Keratinocyte (primary cell): ENCODE measurements around the gene AQP11. TPM values are rescaled to one million over a fixed set of nuclear protein-coding genes. Genes with fewer than 3 reads are reported as not detected.

Experiments
- DNase-seq: peaks from one replicate; pipeline ENCODE4 v3.0.0-alpha.2; 2011; ENCODE audit warnings: low read depth, missing footprints, low spot score
- FAIRE-seq: peaks from 2 replicates; lab custom pipeline; 2011; peaks lifted over from hg19 to GRCh38; lab: Jason Lieb, UNC
- H2AFZ ChIP-seq: 2 replicates; pipeline ENCODE4 v1.6.0; 2012; ENCODE audit warnings: low read length, control low read depth, inconsistent platforms; ENCODE audit not compliant: control insufficient read depth
- H3K27ac ChIP-seq: 2 replicates; pipeline ENCODE4 v1.5.1; 2011; ENCODE audit warnings: low read length; ENCODE audit not compliant: control insufficient read depth, insufficient read depth
- H3K27me3 ChIP-seq: 3 replicates; pipeline ENCODE4 v1.6.0; 2011; ENCODE audit warnings: low read length; ENCODE audit not compliant: control insufficient read depth, insufficient read depth; ENCODE audit errors: extremely low read depth
- H3K36me3 ChIP-seq, 2 experiments: 2 replicates in 1 of 2; 3 replicates in 1 of 2; pipeline ENCODE4 v1.5.1; 2011; ENCODE audit warnings: low read length in 2 of 2, mild to moderate bottlenecking in 1 of 2; ENCODE audit not compliant: control insufficient read depth in 2 of 2, insufficient read depth in 2 of 2; ENCODE audit errors: extremely low read depth in 1 of 2
- H3K4me1 ChIP-seq: 3 replicates; pipeline ENCODE4 v1.5.1; 2011; ENCODE audit warnings: low read length; ENCODE audit not compliant: control insufficient read depth, insufficient read depth; ENCODE audit errors: extremely low read depth
- H3K4me2 ChIP-seq: 3 replicates; pipeline ENCODE4 v1.6.0; 2011; ENCODE audit warnings: low read depth, low read length; ENCODE audit not compliant: control insufficient read depth, insufficient read depth; ENCODE audit errors: extremely low read depth
- H3K4me3 ChIP-seq, 3 experiments: fragments of 200-600 bp in 1 of 3; sonication (generic) in 1 of 3; 2 replicates in 2 of 3; 3 replicates in 1 of 3; pipeline ENCODE4 v1.5.1; 2011 to 2016; ENCODE audit warnings: low read length in 3 of 3, mild to moderate bottlenecking in 3 of 3, control low read depth in 2 of 3, inconsistent platforms in 1 of 3, low read depth in 1 of 3, mixed read lengths in 1 of 3, mixed run types in 1 of 3, moderate library complexity in 1 of 3; ENCODE audit not compliant: control insufficient read depth in 2 of 3, insufficient read depth in 2 of 3; ENCODE audit errors: extremely low read depth in 1 of 3
- H3K79me2 ChIP-seq: 2 replicates; pipeline ENCODE4 v1.6.0; 2012; ENCODE audit warnings: low read length; ENCODE audit not compliant: control insufficient read depth, insufficient read depth
- H3K9ac ChIP-seq: 3 replicates; pipeline ENCODE4 v1.6.0; 2011; ENCODE audit warnings: low read length; ENCODE audit not compliant: control insufficient read depth, insufficient read depth; ENCODE audit errors: extremely low read depth
- H3K9me1 ChIP-seq: 3 replicates; pipeline ENCODE4 v1.6.0; 2011; ENCODE audit warnings: low read length; ENCODE audit not compliant: control insufficient read depth, insufficient read depth; ENCODE audit errors: extremely low read depth
- H3K9me3 ChIP-seq: 2 replicates; pipeline ENCODE4 v1.5.1; 2012; ENCODE audit warnings: low read depth, low read length; ENCODE audit not compliant: control insufficient read depth
- H4K20me1 ChIP-seq: 3 replicates; pipeline ENCODE4 v1.6.0; 2011; ENCODE audit warnings: low read length; ENCODE audit not compliant: control insufficient read depth, insufficient read depth; ENCODE audit errors: extremely low read depth
- CTCF ChIP-seq, 3 experiments: IDR thresholded peaks in 1 of 3; conservative IDR thresholded peaks in 1 of 3; optimal IDR thresholded peaks in 1 of 3; 2 replicates in 2 of 3; 3 replicates in 1 of 3; pipeline versions ENCODE3 to v1.5.1; 2011; ENCODE audit warnings: low read length in 3 of 3, mild to moderate bottlenecking in 3 of 3, moderate library complexity in 2 of 3, control low read depth in 1 of 3, inconsistent platforms in 1 of 3; ENCODE audit not compliant: insufficient read depth in 2 of 3; ENCODE audit errors: extremely low read depth in 1 of 3
- EZH2 ChIP-seq: IDR thresholded peaks from one replicate; pipeline ENCODE4 v1.6.1; 2012; ENCODE audit warnings: inconsistent platforms, mild to moderate bottlenecking, low read length, moderate library complexity
- dilution Hi-C: fragments of 300-500 bp; cut with MboI; formaldehyde crosslinking; loops from one replicate; pipeline ENCODE4 v1.7.0; 2020; ENCODE audit warnings: low sequenced_read_pairs; ENCODE audit not compliant: extremely low pct_ligation_motif_present
- polyA plus RNA-seq, 5 experiments: library from polyadenylated mRNA; depleted of rRNA in 3 of 5; stranded (reverse) in 3 of 5; stranded (forward) in 1 of 5; unstranded in 1 of 5; fragments of >200 nt; gene quantifications; 1 replicate in 1 of 5; 2 replicates in 3 of 5; 3 replicates in 1 of 5; pipeline versions ENCODE4 v1.2.1 to v1.2.3, GENCODE V29; 2011 to 2012; ENCODE audit warnings: missing spikeins in 2 of 5, low read depth in 1 of 5, low replicate concordance in 1 of 5

The AQP11 gene
- polyA plus RNA-seq, 1 donor (not counting 4 experiments of a cell fraction or from before 2014, with no cell fraction given), result 0.16 TPM

GRCh38 chr11:77647654-77648305 is 58.0 kb downstream of the AQP11 start:
- H3K4me3 ChIP-seq, result no peak overlapping the region
- H3K4me2 ChIP-seq, result no peak overlapping the region
- no peaks in the 10 kb centered on the region for H3K79me2 ChIP-seq
- no peak for TF ChIP-seq CTCF (optimal IDR thresholded peaks at IDR 0.05 in 1 of 3, IDR thresholded peaks at IDR 0.05 in 1 of 3, conservative IDR thresholded peaks at IDR 0.05 in 1 of 3; ENCODE audit: extremely low read depth in 1 of 3, insufficient read depth in 2 of 3, low read length in 3 of 3)
- no peak overlapping the region for H3K9ac ChIP-seq
- DNase-seq, result no peak
- H4K20me1 ChIP-seq, result no peaks in the 10 kb centered on the region
- no peak overlapping the region for H2AFZ ChIP-seq
- no peaks in the 10 kb centered on the region for H3K27me3 ChIP-seq
- no peak overlapping the region for H3K27ac ChIP-seq
- dilution Hi-C loops, result no loop called here
- peaks cover 10% of the 10 kb centered on the region for H3K4me1 ChIP-seq
- no peaks in the 10 kb centered on the region for H3K9me1 ChIP-seq
- H3K9me3 ChIP-seq, result no peaks in the 10 kb centered on the region
- no peak for FAIRE-seq
- H3K36me3 ChIP-seq, result no peaks in the 10 kb centered on the region

- no peaks in the 10 kb centered on the region for H3K27me3 ChIP-seq
- no peak overlapping the region for H2AFZ ChIP-seq
- H3K4me3 ChIP-seq, result no peak overlapping the region
- TF ChIP-seq EZH2, result no peak
- no peaks in the 10 kb centered on the region for H3K36me3 ChIP-seq
- H3K4me2 ChIP-seq, result no peak overlapping the region
- no peak overlapping the region for H3K27ac ChIP-seq
- H3K4me1 ChIP-seq, result no peaks in the 10 kb centered on the region
- dilution Hi-C loops, result no loop called here
- DNase-seq, result no peak
- no peak for FAIRE-seq
- no peaks in the 10 kb centered on the region for H3K9me3 ChIP-seq
- no peaks in the 10 kb centered on the region for H3K9me1 ChIP-seq
- no peaks in the 10 kb centered on the region for H4K20me1 ChIP-seq
- no peaks in the 10 kb centered on the region for H3K79me2 ChIP-seq
- H3K9ac ChIP-seq, result no peak overlapping the region
Measured at GRCh38 chr11:77650123-77650522, 60.4 kb downstream of the AQP11 start.
